Measurements from ENCODE around the gene SLC2A14. TPM values are rescaled to one million over a fixed set of nuclear protein-coding genes. Genes with fewer than 3 reads are reported as not detected.
"Not testable (repeated sequence)": the region's sequence is repeated elsewhere in the genome, so short reads cannot be mapped to it uniquely, and the experiment has no call there.

Gene SLC2A14
- total and polyA plus RNA-seq, 7 donors = 0.04 to 1.4 TPM; not detected in 5

- Histone ChIP-seq H3K36me3 (no peaks in the 10 kb centered on the region), H3K9me3 (no peaks in the 10 kb centered on the region), H3K4me1 (peaks cover 0 to 7% (median 3%) of the 10 kb centered on the region in 4 donors), H3K27me3 (peaks cover 8 to 25% (median 15%) of the 10 kb centered on the region in 3 donors), H3K27ac (no peak overlapping the region), H3K4me3 (no peak overlapping the region)
- intact Hi-C loops (cut with DNase I) = no loop called here
- WGBS, 2 donors = 79 to 91% methylated on average over 4 of the region's 4 CpGs
- DNase-seq = no peak
- TF ChIP-seq, protein P1, sequence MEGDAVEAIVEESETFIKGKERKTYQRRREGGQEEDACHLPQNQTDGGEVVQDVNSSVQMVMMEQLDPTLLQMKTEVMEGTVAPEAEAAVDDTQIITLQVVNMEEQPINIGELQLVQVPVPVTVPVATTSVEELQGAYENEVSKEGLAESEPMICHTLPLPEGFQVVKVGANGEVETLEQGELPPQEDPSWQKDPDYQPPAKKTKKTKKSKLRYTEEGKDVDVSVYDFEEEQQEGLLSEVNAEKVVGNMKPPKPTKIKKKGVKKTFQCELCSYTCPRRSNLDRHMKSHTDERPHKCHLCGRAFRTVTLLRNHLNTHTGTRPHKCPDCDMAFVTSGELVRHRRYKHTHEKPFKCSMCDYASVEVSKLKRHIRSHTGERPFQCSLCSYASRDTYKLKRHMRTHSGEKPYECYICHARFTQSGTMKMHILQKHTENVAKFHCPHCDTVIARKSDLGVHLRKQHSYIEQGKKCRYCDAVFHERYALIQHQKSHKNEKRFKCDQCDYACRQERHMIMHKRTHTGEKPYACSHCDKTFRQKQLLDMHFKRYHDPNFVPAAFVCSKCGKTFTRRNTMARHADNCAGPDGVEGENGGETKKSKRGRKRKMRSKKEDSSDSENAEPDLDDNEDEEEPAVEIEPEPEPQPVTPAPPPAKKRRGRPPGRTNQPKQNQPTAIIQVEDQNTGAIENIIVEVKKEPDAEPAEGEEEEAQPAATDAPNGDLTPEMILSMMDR (IDR thresholded peaks at IDR 0.05) = no peak
- TF ChIP-seq POLR2AphosphoS5 (IDR thresholded peaks at IDR 0.05) = no peak
- TF ChIP-seq POLR2A (IDR thresholded peaks at IDR 0.05) = no peak
- no peak for TF ChIP-seq EP300 (IDR thresholded peaks at IDR 0.05)
These were observed 4.3 kb downstream of the SLC2A14 start for GRCh38 chr12:7868391-7868790.

- H3K36me3 ChIP-seq = no peaks in the 10 kb centered on the region
- H3K4me3 ChIP-seq = no peak overlapping the region
- H3K27ac ChIP-seq = no peak overlapping the region
- TF ChIP-seq, protein P1 (IDR thresholded peaks at IDR 0.05) = no peak
- H3K9me3 ChIP-seq = no peaks in the 10 kb centered on the region
- DNase-seq = no peak
- intact Hi-C loops (cut with DNase I) = no loop called here
- 85 to 89% methylated on average over 12 of the region's 12 CpGs for WGBS, 2 donors
- H3K27me3 ChIP-seq = no peaks in the 10 kb centered on the region
- H3K4me1 ChIP-seq = peaks cover 0 to 12% (median 10%) of the 10 kb centered on the region in 4 donors
These were observed 8.0 kb downstream of the SLC2A14 start for GRCh38 chr12:7864601-7865150.

DNA sequence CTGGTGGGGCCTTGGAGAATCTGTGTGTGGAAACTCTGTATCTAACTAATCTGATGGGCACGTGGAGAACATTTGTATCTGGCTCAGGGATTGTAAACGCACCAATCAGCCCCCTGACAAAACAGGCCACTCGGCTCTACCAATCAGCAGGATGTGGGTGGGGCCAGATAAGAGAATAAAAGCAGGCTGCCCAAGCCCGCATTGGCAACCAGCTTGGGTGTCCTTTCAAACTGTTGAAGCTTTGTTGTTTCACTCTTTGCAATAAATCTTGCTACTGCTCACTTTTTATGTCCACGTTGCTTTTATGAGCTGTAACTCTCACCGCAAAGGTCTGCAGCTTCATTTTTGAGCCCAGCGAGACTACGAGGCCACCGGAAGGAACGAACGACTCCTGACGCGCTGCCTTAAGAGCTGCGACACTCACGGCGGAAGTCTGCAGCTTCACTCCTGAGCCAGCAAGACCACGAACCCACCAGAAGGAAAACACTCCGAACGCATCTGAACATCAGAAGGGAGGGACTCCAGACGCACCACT lies 9.8 kb downstream of the SLC2A14 start:
- intact Hi-C loops (cut with DNase I); H3K9me3 ChIP-seq: not testable (repeated sequence)
- WGBS, 2 donors = 67 to 72% methylated on average over 20 of the region's 20 CpGs

DNA sequence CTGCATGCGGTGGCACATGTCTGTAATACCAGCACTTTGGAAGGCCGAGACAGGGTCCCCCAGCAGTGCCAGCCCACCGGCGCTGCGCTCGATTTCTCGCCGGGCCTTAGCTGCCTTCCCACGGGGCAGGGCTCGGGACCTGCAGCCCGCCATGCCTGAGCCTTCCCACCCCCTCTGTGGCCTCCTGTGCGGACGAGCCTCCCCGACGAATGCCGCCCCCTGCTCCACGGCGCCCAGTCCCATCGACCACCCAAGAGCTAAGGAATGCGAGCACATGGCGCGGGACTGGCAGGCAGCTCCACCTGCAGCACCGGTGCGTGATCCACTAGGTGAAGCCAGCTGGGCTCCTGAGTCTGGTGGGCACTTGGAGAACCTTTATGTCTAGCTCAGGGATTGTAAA lies 10.4 kb downstream of the SLC2A14 start:
- DNase-seq; H3K27me3 ChIP-seq; H3K9me3 ChIP-seq; H3K4me3 ChIP-seq; intact Hi-C loops (cut with DNase I); H3K36me3 ChIP-seq; H3K27ac ChIP-seq: not testable (repeated sequence)
- WGBS, 2 donors = 94 to 95% methylated on average over 24 of the region's 24 CpGs
- peaks cover 0 to 12% (median 10%) of the 10 kb centered on the region in 4 donors for H3K4me1 ChIP-seq

More for the DNA sequence above, 9.8 kb downstream of the SLC2A14 start:
- DNase-seq, H3K36me3 ChIP-seq, H3K27me3 ChIP-seq, H3K27ac ChIP-seq, H3K4me3 ChIP-seq: not testable (repeated sequence)
- H3K4me1 ChIP-seq = peaks cover 0 to 12% (median 10%) of the 10 kb centered on the region in 4 donors

GRCh38 chr12:7859552-7859951 lies 13.2 kb downstream of the SLC2A14 start:
- TF ChIP-seq, protein P1 (IDR thresholded peaks at IDR 0.05) = no peak
- TF ChIP-seq EP300 (IDR thresholded peaks at IDR 0.05) = no peak
- no peak for TF ChIP-seq POLR2A (IDR thresholded peaks at IDR 0.05)
- TF ChIP-seq POLR2AphosphoS5 (IDR thresholded peaks at IDR 0.05) = no peak
- intact Hi-C loops (cut with DNase I) = no loop called here
- WGBS, 2 donors = 22 to 40% methylated on average over 2 of the region's 2 CpGs
- H3K4me1 ChIP-seq = peaks cover 0 to 12% (median 10%) of the 10 kb centered on the region in 4 donors
- H3K4me3 ChIP-seq = no peak overlapping the region
- H3K9me3 ChIP-seq = no peaks in the 10 kb centered on the region
- peak overlapping the region in 2 of 4 donors; percentile 84 to 85 for H3K27ac ChIP-seq
- H3K27me3 ChIP-seq = no peaks in the 10 kb centered on the region
- no peaks in the 10 kb centered on the region for H3K36me3 ChIP-seq
- DNase-seq = no peak

DNA sequence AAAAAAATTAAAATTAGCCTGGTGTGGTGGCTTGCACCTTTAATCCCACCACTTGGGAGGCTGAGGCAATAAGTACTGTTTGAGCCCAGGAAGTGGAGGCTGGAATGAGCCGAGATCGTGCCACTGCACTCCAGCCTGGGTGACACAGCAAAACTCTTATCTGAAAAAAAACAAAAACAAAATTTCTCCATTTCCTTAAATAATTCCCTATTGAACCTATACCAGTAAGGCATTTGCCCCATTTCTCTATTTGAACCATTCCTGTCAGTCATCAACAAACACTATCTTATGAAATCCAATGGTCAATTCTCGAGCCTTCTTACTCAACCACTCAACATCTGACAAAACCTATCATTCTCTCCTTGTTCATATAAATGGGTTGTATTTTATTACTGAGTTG lies 14.7 kb downstream of the SLC2A14 start:
- Histone ChIP-seq H3K36me3 (no peaks in the 10 kb centered on the region), H3K27ac (no peak overlapping the region), H3K4me3 (no peak overlapping the region), H3K27me3 (no peaks in the 10 kb centered on the region), H3K9me3 (no peaks in the 10 kb centered on the region), H3K4me1 (peaks cover 0 to 12% (median 10%) of the 10 kb centered on the region in 4 donors)
- intact Hi-C loops (cut with DNase I) = no loop called here
- WGBS, 2 donors = 73 to 81% methylated on average over 3 of the region's 3 CpGs
- no peak for DNase-seq
- TF ChIP-seq POLR2A (IDR thresholded peaks at IDR 0.05) = no peak
- TF ChIP-seq, protein P1 (IDR thresholded peaks at IDR 0.05) = no peak
- no peak for TF ChIP-seq POLR2AphosphoS5 (IDR thresholded peaks at IDR 0.05)
- TF ChIP-seq EP300 (IDR thresholded peaks at IDR 0.05) = no peak
